IMR-90 (cell line): ENCODE measurements around the gene STKLD1. TPM values are rescaled to one million over a fixed set of nuclear protein-coding genes. Genes with fewer than 3 reads are reported as not detected.

ENCODE experiments used
- ATAC-seq: fragments of 200-7000 bp; cut with Tn5 transposase; 2 replicates; pipeline ENCODE4 v1.9.1; 2020; ENCODE audit warnings: low read depth, mild to moderate bottlenecking, moderate library complexity
- BruUV-seq: library from RNA; stranded (reverse); fragments of 400-500 nt; replicated peaks from 2 replicates; lab custom pipeline; 2021; lab: Mats Ljungman, UMichigan
- CTCF ChIA-PET: fragments of 300-600 bp; formaldehyde crosslinking; extraction: SDS; loops from one replicate; lab custom pipeline; 2021; ENCODE audit warnings: antibody characterized with exemption; lab: Yijun Ruan, JAX
- POLR2A ChIA-PET: fragments of 300-600 bp; sonication (Branson Sonifier 250); formaldehyde crosslinking; loops from one replicate; lab custom pipeline; 2022; ENCODE audit warnings: antibody characterized with exemption; ENCODE audit not compliant: unreplicated experiment; lab: Charles Lee
- DNase-seq: peaks from one replicate; pipeline ENCODE4 v3.0.0; 2013
- H2AFZ ChIP-seq: replicated peaks from 2 replicates; pipeline ENCODE3; 2013; ENCODE audit warnings: low read length, mild to moderate bottlenecking; ENCODE audit not compliant: poor library complexity
- H2AK5ac ChIP-seq: 2 replicates; pipeline ENCODE4 v1.6.1; 2013; ENCODE audit warnings: low read depth, low read length, inconsistent platforms
- H2AK9ac ChIP-seq: replicated peaks from 2 replicates; pipeline ENCODE3; 2013; ENCODE audit warnings: mild to moderate bottlenecking, low read depth, low read length, moderate library complexity; ENCODE audit not compliant: poor library complexity
- H2BK120ac ChIP-seq: 2 replicates; pipeline ENCODE4 v1.6.1; 2013; ENCODE audit warnings: low read depth, low read length, inconsistent platforms
- H2BK15ac ChIP-seq: 3 replicates; pipeline ENCODE4 v1.6.1; 2013; ENCODE audit warnings: low read depth, low read length, inconsistent platforms
- H2BK20ac ChIP-seq: 2 replicates; pipeline ENCODE4 v1.6.1; 2013; ENCODE audit warnings: low read depth, mild to moderate bottlenecking, inconsistent platforms, low read length, moderate library complexity
- H2BK5ac ChIP-seq: 2 replicates; pipeline ENCODE4 v1.6.1; 2013; ENCODE audit warnings: mild to moderate bottlenecking, low read depth, low read length, inconsistent platforms; ENCODE audit not compliant: poor library complexity, severe bottlenecking
- H3K14ac ChIP-seq: replicated peaks from 2 replicates; pipeline ENCODE4 v1.6.1; 2013; ENCODE audit warnings: low read depth, low read length, inconsistent platforms
- H3K18ac ChIP-seq: 2 replicates; pipeline ENCODE4 v1.6.1; 2013; ENCODE audit warnings: low read depth, low read length, control low read depth
- H3K23ac ChIP-seq: 2 replicates; pipeline ENCODE4 v1.6.1; 2013; ENCODE audit warnings: low read depth, low read length, inconsistent platforms
- H3K27ac ChIP-seq: 2 replicates; pipeline ENCODE4 v1.5.1; 2013; ENCODE audit warnings: mild to moderate bottlenecking, control low read depth, low read length; ENCODE audit not compliant: insufficient read depth
- H3K27me3 ChIP-seq: 2 replicates; pipeline ENCODE4 v1.6.1; 2013; ENCODE audit warnings: low read length; ENCODE audit not compliant: control insufficient read depth, insufficient read depth
- H3K36me3 ChIP-seq: 2 replicates; pipeline ENCODE4 v1.6.1; 2013; ENCODE audit warnings: low read length, mixed read lengths; ENCODE audit not compliant: control insufficient read depth, insufficient read depth
- H3K4ac ChIP-seq: 2 replicates; pipeline ENCODE4 v1.6.1; 2013; ENCODE audit warnings: low read depth, low read length, inconsistent platforms
- H3K4me1 ChIP-seq: 2 replicates; pipeline ENCODE4 v1.6.1; 2013; ENCODE audit warnings: low read length, mixed read lengths; ENCODE audit not compliant: control insufficient read depth, insufficient read depth
- H3K4me2 ChIP-seq: 2 replicates; pipeline ENCODE4 v1.6.1; 2013; ENCODE audit warnings: low read depth, mild to moderate bottlenecking, control low read depth, low read length, moderate library complexity
- H3K4me3 ChIP-seq: 2 replicates; pipeline ENCODE4 v1.5.1; 2013; ENCODE audit warnings: low read depth, mild to moderate bottlenecking, control low read depth, low read length, moderate library complexity; ENCODE audit not compliant: insufficient read depth
- H3K56ac ChIP-seq: 2 replicates; pipeline ENCODE4 v1.6.1; 2013; ENCODE audit warnings: low read length, inconsistent platforms; ENCODE audit not compliant: insufficient read depth; ENCODE audit errors: extremely low read depth
- H3K79me1 ChIP-seq, 2 experiments: 2 replicates each; pipeline ENCODE4 v1.6.1; 2013; ENCODE audit warnings: low read length in 2 of 2, inconsistent platforms in 1 of 2, low read depth in 1 of 2
- H3K9ac ChIP-seq: 2 replicates; pipeline ENCODE4 v1.6.1; 2013; ENCODE audit warnings: low read depth, low read length, control low read depth
- H3K9me1 ChIP-seq: 2 replicates; pipeline ENCODE4 v1.6.1; 2013; ENCODE audit warnings: low read length, inconsistent platforms; ENCODE audit not compliant: insufficient read depth
- H3K9me3 ChIP-seq: 2 replicates; pipeline ENCODE4 v1.6.1; 2013; ENCODE audit warnings: low read length; ENCODE audit not compliant: control insufficient read depth, insufficient read depth
- H4K20me1 ChIP-seq: 2 replicates; pipeline ENCODE4 v1.6.1; 2013; ENCODE audit warnings: low read length, inconsistent platforms; ENCODE audit not compliant: insufficient read depth
- H4K5ac ChIP-seq: 2 replicates; pipeline ENCODE4 v1.6.1; 2013; ENCODE audit warnings: mild to moderate bottlenecking, low read depth, low read length, control low read depth
- H4K8ac ChIP-seq, 2 experiments: 2 replicates each; pipeline ENCODE4 v1.6.1; 2013; ENCODE audit warnings: low read depth in 2 of 2, low read length in 2 of 2, control low read depth in 1 of 2, inconsistent platforms in 1 of 2
- H4K91ac ChIP-seq: 2 replicates; pipeline ENCODE4 v1.6.1; 2013; ENCODE audit warnings: low read depth, low read length, inconsistent platforms; ENCODE audit not compliant: insufficient read depth
- BHLHE40 ChIP-seq: fragments of 150-350 bp; IDR thresholded peaks from 2 replicates; pipeline ENCODE4 v1.6.1; 2016; ENCODE audit warnings: mild to moderate bottlenecking, low read depth, low read length
- CEBPB ChIP-seq: IDR thresholded peaks from 2 replicates; pipeline ENCODE4 v1.6.1; 2012; ENCODE audit warnings: low read depth, low read length, improper control_type of control experiment
- CHD1 ChIP-seq: IDR thresholded peaks from 2 replicates; pipeline ENCODE4 v1.6.1; 2012; ENCODE audit warnings: low read depth, low read length, improper control_type of control experiment
- CTCF ChIP-seq: conservative IDR thresholded peaks from 2 replicates; pipeline ENCODE4 v1.5.1; 2012; ENCODE audit warnings: mild to moderate bottlenecking, low read depth, low read length, improper control_type of control experiment
- ELK1 ChIP-seq: fragments of 150-350 bp; IDR thresholded peaks from 2 replicates; pipeline ENCODE4 v1.6.1; 2016; ENCODE audit warnings: low read depth, mild to moderate bottlenecking, low read length, moderate library complexity, borderline replicate concordance
- FOS ChIP-seq: fragments of 150-350 bp; IDR thresholded peaks from 2 replicates; pipeline ENCODE4 v1.6.1; 2016; ENCODE audit warnings: low read depth, low read length
- MAFK ChIP-seq: IDR thresholded peaks from 2 replicates; pipeline ENCODE4 v1.6.1; 2012; ENCODE audit warnings: low read depth, low read length, improper control_type of control experiment
- MAZ ChIP-seq: IDR thresholded peaks from 2 replicates; pipeline ENCODE4 v1.6.1; 2012; ENCODE audit warnings: low read depth, mild to moderate bottlenecking, low read length, improper control_type of control experiment, moderate library complexity, borderline replicate concordance
- MXI1 ChIP-seq: IDR thresholded peaks from 2 replicates; pipeline ENCODE4 v1.6.1; 2012; ENCODE audit warnings: low read depth, mild to moderate bottlenecking, low read length, moderate library complexity, borderline replicate concordance
- NFE2L2 ChIP-seq: fragments of 150-350 bp; IDR thresholded peaks from 2 replicates; pipeline ENCODE4 v1.6.1; 2016; ENCODE audit warnings: low read depth, mild to moderate bottlenecking, low read length
- POLR2A ChIP-seq: IDR thresholded peaks from 2 replicates; pipeline ENCODE4 v1.6.1; 2012; ENCODE audit warnings: mild to moderate bottlenecking, low read depth, low read length
- RAD21 ChIP-seq: IDR thresholded peaks from 2 replicates; pipeline ENCODE4 v1.6.1; 2012; ENCODE audit warnings: low read length, improper control_type of control experiment
- RCOR1 ChIP-seq: IDR thresholded peaks from 2 replicates; pipeline ENCODE4 v1.6.1; 2012; ENCODE audit warnings: mild to moderate bottlenecking, low read length, improper control_type of control experiment; ENCODE audit not compliant: insufficient replicate concordance
- RFX5 ChIP-seq: IDR thresholded peaks from 2 replicates; pipeline ENCODE4 v1.8.0; 2012; ENCODE audit warnings: low read depth, mild to moderate bottlenecking, low read length, moderate library complexity
- SMC3 ChIP-seq: fragments of 150-350 bp; IDR thresholded peaks from 2 replicates; pipeline ENCODE4 v1.6.1; 2016; ENCODE audit warnings: low read depth, mild to moderate bottlenecking, antibody characterized with exemption, low read length, moderate library complexity
- USF2 ChIP-seq: fragments of 150-350 bp; IDR thresholded peaks from 2 replicates; pipeline ENCODE4 v1.6.1; 2017; ENCODE audit warnings: mild to moderate bottlenecking, antibody characterized with exemption, low read length, low read depth
- WGBS, 2 experiments: methylation state at CpG; one replicate each; pipeline versions ENCODE4 v1.1.5 to v1.1.7; 2013; ENCODE audit warnings: missing lambda C conversion rate in 2 of 2; ENCODE audit not compliant: insufficient read length in 1 of 2; ENCODE audit errors: extremely low coverage in 2 of 2; 5-methylcytosine and 5-hydroxymethylcytosine counted together
- dilution Hi-C: fragments of 300-500 bp; cut with HindIII; formaldehyde crosslinking; loops from one replicate; pipeline ENCODE4 v1.14.3; 2018; ENCODE audit warnings: low sequenced_read_pairs; ENCODE audit not compliant: unreplicated experiment
- in situ Hi-C: fragments of 300-500 bp; cut with MboI; formaldehyde crosslinking; loops from 3 replicates; pipeline ENCODE4 v1.14.3; 2019; ENCODE audit warnings: low sequenced_read_pairs, inconsistent platforms, mixed read lengths
- intact Hi-C: fragments of 100-400 bp; cut with micrococcal nuclease; formaldehyde crosslinking; loops from 2 replicates; pipeline ENCODE4 v1.10.0; 2022
- polyA plus RNA-seq, 3 experiments: library from polyadenylated mRNA; depleted of rRNA; stranded (reverse); fragments of >200 nt; gene quantifications; 2 replicates each; pipeline ENCODE4 v1.2.3, GENCODE V29; 2012; ENCODE audit warnings: low replicate concordance in 1 of 3
- total RNA-seq: library from RNA; depleted of rRNA; stranded (reverse); fragments of >200 nt; gene quantifications from 2 replicates; pipeline ENCODE4 v1.2.3, GENCODE V29; 2012

STKLD1 gene
- total and polyA plus RNA-seq, 2 of the 4 experiments (the other 2 are of a cell fraction) = 0.54 to 0.65 TPM

- H3K27ac ChIP-seq = no peak overlapping the region
- ATAC-seq (no peak), DNase-seq (no peak)
- no peak overlapping the region for H2AK9ac ChIP-seq
- peaks cover 12% of the 10 kb centered on the region; the same call in 1 of the 2 replicates for H3K4me1 ChIP-seq
- no peak overlapping the region for H4K8ac ChIP-seq
- H3K79me1 ChIP-seq = peaks cover 30 to 78% of the 10 kb centered on the region in 2 experiments
- in situ Hi-C loops = no loop called here
- intact Hi-C loops = no loop called here
- H3K27me3 ChIP-seq = no peaks in the 10 kb centered on the region
- TF ChIP-seq MAZ = no peak
- no peak for TF ChIP-seq USF2
- no peak for TF ChIP-seq RAD21
- TF ChIP-seq POLR2A = no peak; the same call in 1 of the 2 replicates
- TF ChIP-seq MAFK = no peak
- TF ChIP-seq CTCF = no peak
- TF ChIP-seq RCOR1 = no peak
- TF ChIP-seq FOS = no peak
- TF ChIP-seq ELK1 = no peak
- TF ChIP-seq CEBPB = no peak
- no peak for TF ChIP-seq SMC3
- no peak for TF ChIP-seq MXI1
- no peak for TF ChIP-seq NFE2L2
- no peak for TF ChIP-seq BHLHE40
- TF ChIP-seq CHD1 = no peak
- TF ChIP-seq RFX5 = no peak
- dilution Hi-C loops = no loop called here
- no peak overlapping the region for H2BK120ac ChIP-seq
- H2BK5ac ChIP-seq = no peak overlapping the region
- H3K23ac ChIP-seq = no peak overlapping the region
- POLR2A ChIA-PET = no interaction called here
- H2AFZ ChIP-seq = no peak overlapping the region
- BruUV-seq = no TSS peak
- no peak overlapping the region for H3K4ac ChIP-seq
- H3K4me3 ChIP-seq = no peak overlapping the region
- H4K20me1 ChIP-seq = peaks cover 50% of the 10 kb centered on the region
- no peak overlapping the region for H3K9ac ChIP-seq
- no peaks in the 10 kb centered on the region for H3K9me3 ChIP-seq
- H3K14ac ChIP-seq = no peak overlapping the region
- H2BK15ac ChIP-seq = no peak overlapping the region
- no peak overlapping the region for H4K91ac ChIP-seq
- no peak overlapping the region for H3K4me2 ChIP-seq
- H3K56ac ChIP-seq = no peak overlapping the region
- no peak overlapping the region for H4K5ac ChIP-seq
- CTCF ChIA-PET = no interaction called here
- H2AK5ac ChIP-seq = no peak overlapping the region
- H2BK20ac ChIP-seq = no peak overlapping the region
- no peaks in the 10 kb centered on the region; the same call in 1 of the 2 replicates for H3K9me1 ChIP-seq
- WGBS, 2 experiments = 73% methylated on average over 5 of the region's 7 CpGs; no CpG with 5 or more reads in 1 of the 2 experiments
- no peak overlapping the region for H3K18ac ChIP-seq
- peaks cover 44% of the 10 kb centered on the region for H3K36me3 ChIP-seq
These were observed 21.4 kb upstream of the STKLD1 start for GRCh38 chr9:133354766-133355165.
